Adipocyte (in vitro differentiated cells): ENCODE results near the gene TMEM87A.

ENCODE experiments used
- DNase-seq: peaks from one replicate; pipeline ENCODE4 v3.0.0-alpha.2; 2015; ENCODE audit warnings: low read depth
- H3K27me3 ChIP-seq: replicated peaks from 2 replicates; pipeline ENCODE4 v1.7.0; 2013; ENCODE audit warnings: mild to moderate bottlenecking, low read length, moderate library complexity; ENCODE audit not compliant: control insufficient read depth, insufficient read depth
- H3K36me3 ChIP-seq: 2 replicates; pipeline ENCODE4 v1.7.0; 2013; ENCODE audit warnings: low read length, mild to moderate bottlenecking, moderate library complexity; ENCODE audit not compliant: control insufficient read depth, insufficient read depth, severe bottlenecking
- H3K4me1 ChIP-seq: 2 replicates; pipeline ENCODE4 v1.7.0; 2013; ENCODE audit warnings: mild to moderate bottlenecking, low read length, moderate library complexity; ENCODE audit not compliant: control insufficient read depth, insufficient read depth
- H3K4me3 ChIP-seq: 2 replicates; pipeline ENCODE4 v1.7.0; 2013; ENCODE audit warnings: mild to moderate bottlenecking, low read length, moderate library complexity
- H3K9ac ChIP-seq: 2 replicates; pipeline ENCODE4 v1.7.0; 2013; ENCODE audit warnings: mild to moderate bottlenecking, low read length, moderate library complexity
- H3K9me3 ChIP-seq: 2 replicates; pipeline ENCODE4 v1.7.0; 2013; ENCODE audit warnings: mild to moderate bottlenecking, low read length, moderate library complexity; ENCODE audit not compliant: control insufficient read depth

TMEM87A gene

DNA sequence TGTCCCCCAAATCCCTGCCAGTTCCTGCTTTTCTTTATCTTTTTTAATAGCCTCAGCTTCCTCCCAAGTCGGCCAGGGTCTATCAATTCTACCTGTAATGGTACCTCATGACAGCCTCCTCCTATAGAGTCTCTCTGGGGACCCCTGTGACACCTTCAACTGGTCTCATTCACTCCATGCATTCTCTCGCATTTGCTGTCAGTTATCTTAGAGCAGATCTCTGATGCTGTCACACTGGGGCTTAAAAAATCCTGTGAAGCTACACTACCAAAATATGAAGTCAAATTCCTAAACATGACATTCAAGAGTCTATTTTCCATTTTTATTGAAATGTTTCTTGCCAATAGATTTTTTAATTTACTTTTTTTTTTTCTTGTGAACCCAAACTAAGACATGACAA is 70.6 kb downstream of the TMEM87A start:
- peaks cover 22% of the 10 kb centered on the region for H3K36me3 ChIP-seq
- DNase-seq = no peak
- H3K27me3 ChIP-seq = no peaks in the 10 kb centered on the region
- no peak overlapping the region for H3K4me3 ChIP-seq
- H3K9ac ChIP-seq = no peak overlapping the region
- H3K4me1 ChIP-seq = peaks cover 43% of the 10 kb centered on the region
- H3K9me3 ChIP-seq = no peaks in the 10 kb centered on the region

DNA sequence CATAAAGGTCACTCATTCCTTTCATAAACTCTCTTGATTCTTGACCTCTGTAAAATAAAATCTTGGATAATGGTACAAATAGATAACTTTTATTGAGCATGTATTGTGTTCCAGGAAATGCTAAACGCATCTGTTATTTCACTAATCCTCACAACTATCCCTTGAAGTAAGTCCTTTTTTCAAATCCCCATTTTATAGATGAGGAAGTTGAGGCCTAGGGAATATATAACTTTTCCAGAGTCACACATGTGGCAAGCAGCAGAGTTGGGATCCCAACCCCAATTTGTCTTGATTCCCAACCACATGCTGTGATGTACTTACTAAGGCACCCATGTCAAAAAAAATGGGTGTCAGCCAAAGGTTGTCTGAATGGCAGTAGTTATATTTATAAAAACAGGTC is 71.4 kb downstream of the TMEM87A start:
- Histone ChIP-seq H3K9ac (no peak overlapping the region), H3K4me1 (peaks cover 40% of the 10 kb centered on the region), H3K4me3 (no peak overlapping the region), H3K9me3 (no peaks in the 10 kb centered on the region), H3K36me3 (peaks cover 22% of the 10 kb centered on the region), H3K27me3 (no peaks in the 10 kb centered on the region)
- no peak for DNase-seq

- peaks cover 37% of the 10 kb centered on the region for H3K4me1 ChIP-seq
- H3K27me3 ChIP-seq = no peaks in the 10 kb centered on the region
- H3K9me3 ChIP-seq = no peaks in the 10 kb centered on the region
- no peak overlapping the region for H3K4me3 ChIP-seq
- H3K36me3 ChIP-seq = peaks cover 22% of the 10 kb centered on the region
- H3K9ac ChIP-seq = no peak overlapping the region
- peak; percentile 65 for DNase-seq
Observed at GRCh38 chr15:42199126-42199525, 74.1 kb downstream of the TMEM87A start.

DNA sequence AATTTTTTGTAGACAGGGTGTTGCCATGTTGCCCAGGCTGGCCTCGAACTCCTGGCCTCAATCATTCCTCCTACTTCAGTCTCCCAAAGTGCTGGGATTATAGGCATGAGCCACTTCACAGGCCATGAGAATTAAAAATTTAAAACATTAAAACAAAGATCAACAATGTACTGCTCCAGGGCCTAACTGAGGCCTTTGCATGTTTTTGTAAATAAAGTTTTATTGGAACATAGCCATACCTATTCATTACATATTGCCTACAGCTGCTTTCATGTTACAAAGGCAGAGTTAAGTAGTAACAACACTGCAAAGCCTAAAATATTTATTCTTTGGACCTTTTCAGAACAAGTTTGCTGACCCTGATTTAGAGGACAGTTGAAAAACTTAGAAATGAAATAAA is 74.7 kb downstream of the TMEM87A start:
- no peak overlapping the region for H3K9ac ChIP-seq
- H3K4me3 ChIP-seq = no peak overlapping the region
- H3K4me1 ChIP-seq = peaks cover 31% of the 10 kb centered on the region
- H3K9me3 ChIP-seq = no peaks in the 10 kb centered on the region
- peak; percentile 6 for DNase-seq
- peaks cover 22% of the 10 kb centered on the region for H3K36me3 ChIP-seq
- no peaks in the 10 kb centered on the region for H3K27me3 ChIP-seq

GRCh38 chr15:42194513-42194912 is 78.7 kb downstream of the TMEM87A start:
- Histone ChIP-seq H3K9me3 (no peaks in the 10 kb centered on the region), H3K36me3 (peaks cover 41% of the 10 kb centered on the region), H3K4me3 (no peak overlapping the region), H3K4me1 (peaks cover 19% of the 10 kb centered on the region), H3K27me3 (no peaks in the 10 kb centered on the region), H3K9ac (no peak overlapping the region)
- peak; percentile 76 for DNase-seq

GRCh38 chr15:42193383-42193782 is 79.8 kb downstream of the TMEM87A start:
- no peak overlapping the region for H3K9ac ChIP-seq
- H3K4me3 ChIP-seq = no peak overlapping the region
- DNase-seq = no peak
- H3K27me3 ChIP-seq = no peaks in the 10 kb centered on the region
- H3K9me3 ChIP-seq = no peaks in the 10 kb centered on the region
- H3K36me3 ChIP-seq = peaks cover 40% of the 10 kb centered on the region
- peaks cover 19% of the 10 kb centered on the region for H3K4me1 ChIP-seq

DNA sequence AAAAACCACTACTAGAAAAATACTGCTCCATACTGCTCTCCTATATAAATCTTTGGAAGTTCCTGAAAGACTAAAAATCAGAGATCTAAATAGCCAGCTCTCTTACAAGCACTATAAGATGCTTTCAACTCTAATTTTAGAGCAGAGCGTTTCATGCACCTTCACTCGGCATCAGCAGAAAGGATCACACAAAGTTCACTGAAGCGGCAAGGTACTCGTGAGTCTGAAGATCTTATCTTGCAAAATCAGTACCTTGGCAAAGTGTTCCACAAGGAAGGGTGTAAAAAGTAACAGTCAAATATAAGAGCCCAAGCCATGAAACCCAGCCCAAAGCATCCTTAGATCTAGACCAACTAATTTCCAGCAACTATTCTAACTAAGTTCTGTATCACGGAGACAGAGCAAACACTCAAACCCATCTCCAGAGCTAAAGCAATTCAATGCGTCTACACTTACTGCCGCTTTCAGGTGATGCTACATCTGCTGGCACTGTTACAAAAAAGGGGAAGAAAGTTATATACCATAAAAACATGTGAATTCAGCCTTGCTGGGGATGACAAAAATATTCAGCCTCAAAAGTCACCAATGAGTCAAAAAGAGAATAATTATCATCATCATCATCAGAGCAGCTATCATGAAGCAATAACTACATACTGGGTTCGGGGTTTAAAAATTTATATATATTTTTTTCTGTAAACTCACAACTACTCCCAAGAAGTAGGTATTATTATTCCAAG is 81.5 kb downstream of the TMEM87A start:
- H3K36me3 ChIP-seq = peaks cover 49% of the 10 kb centered on the region
- peaks cover 8% of the 10 kb centered on the region for H3K4me1 ChIP-seq
- DNase-seq = no peak
- no peak overlapping the region for H3K9ac ChIP-seq
- no peak overlapping the region for H3K4me3 ChIP-seq
- H3K27me3 ChIP-seq = no peaks in the 10 kb centered on the region
- no peaks in the 10 kb centered on the region for H3K9me3 ChIP-seq

DNA sequence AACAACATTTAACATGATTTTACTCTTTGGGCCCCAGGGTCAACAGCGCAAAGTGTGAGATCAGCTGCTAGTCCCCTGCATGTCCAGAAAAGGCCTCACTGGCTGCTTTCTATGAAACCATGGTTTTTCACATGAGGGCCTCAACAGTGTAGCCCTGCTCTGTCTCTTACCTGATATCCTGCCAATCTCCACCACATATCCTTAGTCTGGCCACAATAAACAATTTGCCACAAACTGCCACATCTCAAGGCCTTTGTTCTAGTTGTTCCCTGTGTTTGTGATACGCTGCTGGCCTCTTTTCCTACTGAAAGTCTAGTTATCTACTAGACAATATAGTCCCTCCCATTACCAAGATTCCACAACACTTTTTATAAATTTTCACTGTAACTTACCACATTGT is 82.9 kb downstream of the TMEM87A start:
- H3K9ac ChIP-seq = no peak overlapping the region
- no peak overlapping the region for H3K4me3 ChIP-seq
- no peaks in the 10 kb centered on the region for H3K27me3 ChIP-seq
- no peaks in the 10 kb centered on the region for H3K9me3 ChIP-seq
- no peak for DNase-seq
- peaks cover 8% of the 10 kb centered on the region for H3K4me1 ChIP-seq
- peaks cover 63% of the 10 kb centered on the region for H3K36me3 ChIP-seq

DNA sequence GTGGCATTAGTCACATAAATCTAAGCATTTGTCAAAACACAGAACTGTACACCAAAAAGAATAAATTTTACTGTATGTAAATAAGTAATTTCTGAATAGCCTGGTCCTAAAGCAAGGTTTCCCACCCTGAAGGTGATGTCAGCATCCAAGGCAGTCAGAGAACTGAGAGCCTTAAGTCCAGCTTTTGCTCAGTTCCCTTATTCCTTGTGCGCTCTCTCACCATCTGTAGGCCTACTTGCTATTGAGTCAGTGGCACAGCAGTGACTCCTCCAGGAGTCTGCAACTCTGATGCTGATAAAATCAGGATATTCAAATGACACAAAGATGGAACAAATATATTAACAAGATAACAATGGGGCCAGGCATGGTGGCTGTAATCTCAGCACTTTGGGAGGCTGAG is 87.4 kb downstream of the TMEM87A start:
- H3K27me3 ChIP-seq = no peaks in the 10 kb centered on the region
- H3K4me3 ChIP-seq = no peak overlapping the region
- no peaks in the 10 kb centered on the region for H3K9me3 ChIP-seq
- DNase-seq = no peak
- no peaks in the 10 kb centered on the region for H3K4me1 ChIP-seq
- H3K36me3 ChIP-seq = peaks cover 94% of the 10 kb centered on the region
- no peak overlapping the region for H3K9ac ChIP-seq

DNA sequence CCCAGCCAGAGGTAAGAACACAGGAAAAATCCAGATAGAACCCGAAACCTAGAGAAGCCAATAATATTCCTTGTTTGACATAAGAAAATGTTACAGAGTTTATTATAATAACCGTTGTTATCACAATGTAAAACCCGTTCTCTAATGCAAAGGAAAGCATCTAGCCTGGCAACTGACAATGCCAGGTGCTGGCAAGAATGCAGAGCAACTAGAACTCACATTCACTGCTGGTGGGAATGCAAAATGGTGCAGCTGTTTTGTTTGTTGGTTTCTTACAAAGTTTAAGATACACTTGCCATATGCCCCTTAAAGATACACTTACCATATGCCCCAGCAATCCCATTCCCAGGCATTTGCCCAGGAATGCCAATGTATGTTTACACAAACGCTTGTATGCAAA is 88.5 kb downstream of the TMEM87A start:
- no peaks in the 10 kb centered on the region for H3K4me1 ChIP-seq
- H3K9ac ChIP-seq = no peak overlapping the region
- DNase-seq = no peak
- H3K36me3 ChIP-seq = peaks cover 94% of the 10 kb centered on the region
- H3K9me3 ChIP-seq = no peaks in the 10 kb centered on the region
- no peaks in the 10 kb centered on the region for H3K27me3 ChIP-seq
- no peak overlapping the region for H3K4me3 ChIP-seq

GRCh38 chr15:42184296-42184695 is 88.9 kb downstream of the TMEM87A start:
- no peaks in the 10 kb centered on the region for H3K27me3 ChIP-seq
- DNase-seq = no peak
- no peak overlapping the region for H3K4me3 ChIP-seq
- H3K9me3 ChIP-seq = no peaks in the 10 kb centered on the region
- H3K36me3 ChIP-seq = peaks cover 96% of the 10 kb centered on the region
- no peaks in the 10 kb centered on the region for H3K4me1 ChIP-seq
- H3K9ac ChIP-seq = no peak overlapping the region

DNA sequence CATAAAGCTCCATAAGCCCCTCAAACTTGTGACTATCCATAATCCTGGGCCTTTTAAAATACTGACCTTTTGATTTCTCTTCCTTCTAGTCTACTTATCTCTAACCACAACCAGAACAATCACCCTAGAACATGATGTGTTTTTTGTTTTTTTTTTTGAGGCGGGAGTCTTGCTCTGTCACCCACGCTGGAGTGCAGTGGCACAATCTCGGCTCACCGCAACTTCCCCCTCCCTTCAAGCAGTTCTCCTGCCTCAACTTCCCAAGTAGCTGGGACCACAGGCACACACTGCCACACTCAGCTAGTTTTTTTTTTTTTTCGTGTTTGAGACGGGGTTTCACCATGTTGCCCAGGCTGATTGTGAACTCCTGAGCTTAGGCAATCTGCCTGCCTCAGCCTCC is 90.3 kb downstream of the TMEM87A start:
- Histone ChIP-seq H3K27me3 (no peaks in the 10 kb centered on the region), H3K9me3 (no peaks in the 10 kb centered on the region), H3K4me1 (no peaks in the 10 kb centered on the region), H3K4me3 (no peak overlapping the region), H3K36me3 (peaks cover 94% of the 10 kb centered on the region), H3K9ac (no peak overlapping the region)
- no peak for DNase-seq
